ENCODE measurements around the gene SLC12A7. TPM values are rescaled to one million over a fixed set of nuclear protein-coding genes. Genes with fewer than 3 reads are reported as not detected.

The SLC12A7 gene
- total and polyA plus RNA-seq, 10 donors: 8.6 to 120 (median 52.3) TPM

Small RNAs within 50 kb of the gene (microRNA-seq; reads per million reads assigned to microRNA genes)
- gene MIR4635: 0 to 0.28 (median 0) reads per million in 3 donors

Small RNAs within 50 kb of the gene (small RNA-seq; reads per million reads assigned to genes)
- gene MIR4635: 0 reads per million in 4 donors

Other genes with a start within 250 kb of the SLC12A7 start
- gene BRD9, start 219.3 kb downstream of the SLC12A7 start, total RNA-seq: 10 to 100 TPM; 32.2 to 82.9 (median 39.7) TPM
- 10 to 100 TPM; 26.5 to 54.5 (median 38.6) TPM for gene BRD9, start 219.3 kb downstream of the SLC12A7 start, polyA plus RNA-seq
- gene TRIP13, start 219.2 kb downstream of the SLC12A7 start, total RNA-seq: 1 to 10 TPM; 1.0 to 5.4 (median 2.1) TPM
- gene TRIP13, start 219.2 kb downstream of the SLC12A7 start, polyA plus RNA-seq: 1 to 10 TPM; 1.2 to 3.4 (median 2.6) TPM
- gene NKD2, start 103.3 kb downstream of the SLC12A7 start, total RNA-seq: 10 to 100 TPM in 6 of 7 donors, 1 to 10 TPM in 1; 1.4 to 52.3 (median 17.9) TPM
- 10 to 100 TPM in 1 of 3 donors, 1 to 10 TPM in 2; 5.9 to 16.4 (median 7.0) TPM for gene NKD2, start 103.3 kb downstream of the SLC12A7 start, polyA plus RNA-seq
- gene SLC6A19, start 89.5 kb upstream of the SLC12A7 start, total RNA-seq: under 1 TPM in 1 of 7 donors, not detected in 6; 0.50 TPM
- gene SLC6A19, start 89.5 kb upstream of the SLC12A7 start, polyA plus RNA-seq: under 1 TPM in 1 of 3 donors, not detected in 2; under 0.01 TPM
- not detected for gene SLC6A18, start 113.3 kb upstream of the SLC12A7 start, total RNA-seq
- not detected for gene SLC6A18, start 113.3 kb upstream of the SLC12A7 start, polyA plus RNA-seq
- 1 to 10 TPM in 2 of 7 donors, under 1 TPM in 3, not detected in 2; 0.16 to 5.3 (median 0.43) TPM for gene TERT, start 183.0 kb upstream of the SLC12A7 start, total RNA-seq
- gene TERT, start 183.0 kb upstream of the SLC12A7 start, polyA plus RNA-seq: under 1 TPM; 0.09 to 0.53 (median 0.19) TPM
- gene CLPTM1L, start 233.0 kb upstream of the SLC12A7 start, total RNA-seq: 100 to 1,000 TPM in 3 of 7 donors, 10 to 100 TPM in 4; 87.2 to 118 (median 99.9) TPM
- gene CLPTM1L, start 233.0 kb upstream of the SLC12A7 start, polyA plus RNA-seq: 10 to 100 TPM; 39.7 to 55.6 (median 45.1) TPM

Data from spleen (tissue), 11 donors.